Measurements from ENCODE around the gene CRTC3. TPM values are rescaled to one million over a fixed set of nuclear protein-coding genes. Genes with fewer than 3 reads are reported as not detected.

CRTC3 gene
- polyA plus RNA-seq, 2 donors, result 5.0 to 7.1 TPM

DNA sequence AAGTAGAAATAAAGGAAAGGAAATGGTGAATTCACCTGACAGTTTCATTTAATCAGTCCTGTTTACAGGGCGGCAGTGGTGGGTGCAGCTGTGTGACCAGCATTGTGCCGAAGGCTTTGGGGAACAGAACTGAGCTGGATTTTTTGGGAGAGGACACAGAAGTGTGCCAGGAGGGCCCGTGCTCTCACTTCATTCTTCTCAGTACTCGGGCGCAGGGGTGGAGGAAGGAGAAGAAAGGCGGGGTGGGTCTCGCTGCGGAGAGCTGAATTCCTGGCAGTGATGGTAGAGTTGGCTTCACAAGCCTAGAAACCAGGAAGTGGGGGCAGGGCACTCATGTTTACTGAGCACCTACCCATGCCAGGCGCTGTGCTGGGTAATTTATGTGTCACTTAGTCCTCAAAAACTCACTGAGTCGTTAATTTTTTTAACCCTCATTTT is 64.6 kb downstream of the CRTC3 start:
- Histone ChIP-seq H3K4me3 (ENCODE audit: low read depth in 1 of 2, low read length in 2 of 2) (peak overlapping the region in 1 of 2 donors; percentile 10), H3K4me1 (ENCODE audit: control insufficient read depth in 2 of 2, insufficient read depth in 2 of 2, low read length in 1 of 2) (peaks cover 6 to 11% of the 10 kb centered on the region in 2 donors), H3K9me3 (ENCODE audit: control insufficient read depth in 2 of 2, insufficient read depth in 1 of 2, low read depth in 1 of 2, low read length in 1 of 2) (no peaks in the 10 kb centered on the region), H3K27me3 (ENCODE audit: control insufficient read depth in 1 of 2, insufficient read depth in 2 of 2, low read length in 2 of 2) (no peaks in the 10 kb centered on the region), H3K27ac (ENCODE audit: low read depth in 2 of 2, low read length in 1 of 2) (peak overlapping the region; percentile 88 to 95), H3K36me3 (ENCODE audit: control insufficient read depth in 2 of 2, insufficient read depth in 2 of 2, low read length in 1 of 2) (no peaks in the 10 kb centered on the region)
- WGBS, 2 donors, result 15 to 30% methylated on average over 10 of the region's 10 CpGs

GRCh38 chr15:90595763-90596155 is 66.0 kb downstream of the CRTC3 start:
- Histone ChIP-seq H3K27me3 (ENCODE audit: control insufficient read depth in 1 of 2, insufficient read depth in 2 of 2, low read length in 2 of 2) (no peaks in the 10 kb centered on the region), H3K4me3 (ENCODE audit: low read depth in 1 of 2, low read length in 2 of 2) (no peak overlapping the region), H3K9me3 (ENCODE audit: control insufficient read depth in 2 of 2, insufficient read depth in 1 of 2, low read depth in 1 of 2, low read length in 1 of 2) (no peaks in the 10 kb centered on the region), H3K4me1 (ENCODE audit: control insufficient read depth in 2 of 2, insufficient read depth in 2 of 2, low read length in 1 of 2) (peaks cover 6 to 11% of the 10 kb centered on the region in 2 donors), H3K27ac (ENCODE audit: low read depth in 2 of 2, low read length in 1 of 2) (peak overlapping the region in 1 of 2 donors; percentile 40), H3K36me3 (ENCODE audit: control insufficient read depth in 2 of 2, insufficient read depth in 2 of 2, low read length in 1 of 2) (no peaks in the 10 kb centered on the region)
- 82 to 83% methylated on average over 7 of the region's 7 CpGs for WGBS, 2 donors

- no peaks in the 10 kb centered on the region for H3K9me3 ChIP-seq (ENCODE audit: control insufficient read depth in 2 of 2, insufficient read depth in 1 of 2, low read depth in 1 of 2, low read length in 1 of 2)
- H3K27ac ChIP-seq (ENCODE audit: low read depth in 2 of 2, low read length in 1 of 2), result peak overlapping the region; percentile 30 to 54
- no peaks in the 10 kb centered on the region for H3K36me3 ChIP-seq (ENCODE audit: control insufficient read depth in 2 of 2, insufficient read depth in 2 of 2, low read length in 1 of 2)
- peaks cover 6 to 11% of the 10 kb centered on the region in 2 donors for H3K4me1 ChIP-seq (ENCODE audit: control insufficient read depth in 2 of 2, insufficient read depth in 2 of 2, low read length in 1 of 2)
- H3K27me3 ChIP-seq (ENCODE audit: control insufficient read depth in 1 of 2, insufficient read depth in 2 of 2, low read length in 2 of 2), result no peaks in the 10 kb centered on the region
- WGBS, 2 donors, result 60 to 72% methylated on average over 6 of the region's 6 CpGs
- no peak overlapping the region for H3K4me3 ChIP-seq (ENCODE audit: low read depth in 1 of 2, low read length in 2 of 2)
Observed at GRCh38 chr15:90596943-90597342, 67.2 kb downstream of the CRTC3 start.

DNA sequence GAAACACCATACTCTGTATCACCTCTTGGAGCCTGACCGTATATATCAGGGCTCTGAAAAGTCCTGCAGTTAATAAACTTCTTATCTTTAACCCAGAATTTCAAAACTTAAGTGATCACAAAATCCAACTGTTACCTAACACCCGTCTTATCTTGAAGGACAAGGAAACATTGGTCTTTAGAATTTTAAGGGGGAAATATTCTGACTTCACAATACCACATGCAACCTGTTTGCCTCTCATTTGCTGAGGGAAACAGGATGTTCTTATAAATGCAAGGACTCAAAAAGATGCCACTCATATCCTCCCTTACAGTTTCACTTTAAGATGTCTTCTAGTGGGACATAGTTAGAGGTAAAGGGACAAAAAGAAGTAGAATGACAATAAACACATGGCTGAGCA is 67.9 kb downstream of the CRTC3 start:
- no peaks in the 10 kb centered on the region for H3K36me3 ChIP-seq (ENCODE audit: control insufficient read depth in 2 of 2, insufficient read depth in 2 of 2, low read length in 1 of 2)
- H3K4me1 ChIP-seq (ENCODE audit: control insufficient read depth in 2 of 2, insufficient read depth in 2 of 2, low read length in 1 of 2), result peaks cover 6 to 11% of the 10 kb centered on the region in 2 donors
- H3K4me3 ChIP-seq (ENCODE audit: low read depth in 1 of 2, low read length in 2 of 2), result no peak overlapping the region
- 65 to 78% methylated on average over 2 of the region's 2 CpGs for WGBS, 2 donors
- H3K27me3 ChIP-seq (ENCODE audit: control insufficient read depth in 1 of 2, insufficient read depth in 2 of 2, low read length in 2 of 2), result no peaks in the 10 kb centered on the region
- peak overlapping the region in 1 of 2 donors; percentile 76 for H3K27ac ChIP-seq (ENCODE audit: low read depth in 2 of 2, low read length in 1 of 2)
- no peaks in the 10 kb centered on the region for H3K9me3 ChIP-seq (ENCODE audit: control insufficient read depth in 2 of 2, insufficient read depth in 1 of 2, low read depth in 1 of 2, low read length in 1 of 2)

DNA sequence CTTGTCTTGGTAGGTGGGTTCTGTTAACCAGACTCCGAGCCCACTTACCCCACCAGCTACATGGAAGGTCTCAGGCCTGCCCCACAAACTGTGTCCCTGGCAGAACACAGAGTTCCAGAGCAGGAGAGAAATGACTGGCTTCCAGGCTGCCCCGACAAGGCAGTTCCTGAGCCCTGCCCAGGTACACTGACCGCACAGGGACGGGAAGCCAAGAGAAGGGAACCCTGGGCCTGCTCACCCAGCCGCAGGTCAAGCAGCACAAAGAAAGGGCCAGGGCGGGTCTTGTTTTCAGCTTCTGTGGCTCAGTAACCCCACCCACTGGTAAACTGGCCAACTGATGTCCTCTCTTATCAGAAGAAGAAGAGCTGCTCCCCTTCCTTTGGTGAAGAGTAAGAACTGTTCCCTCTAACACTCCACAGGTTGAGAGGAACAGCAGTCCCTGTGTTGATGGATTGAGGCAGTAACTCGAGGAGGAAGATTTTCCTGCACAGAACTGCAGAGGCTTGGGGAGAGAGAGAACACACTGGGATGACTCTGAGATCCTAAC is 68.4 kb downstream of the CRTC3 start:
- Histone ChIP-seq H3K27ac (ENCODE audit: low read depth in 2 of 2, low read length in 1 of 2) (peak overlapping the region; percentile 76 to 84), H3K4me3 (ENCODE audit: low read depth in 1 of 2, low read length in 2 of 2) (no peak overlapping the region), H3K9me3 (ENCODE audit: control insufficient read depth in 2 of 2, insufficient read depth in 1 of 2, low read depth in 1 of 2, low read length in 1 of 2) (no peaks in the 10 kb centered on the region), H3K4me1 (ENCODE audit: control insufficient read depth in 2 of 2, insufficient read depth in 2 of 2, low read length in 1 of 2) (peaks cover 6 to 9% of the 10 kb centered on the region in 2 donors), H3K36me3 (ENCODE audit: control insufficient read depth in 2 of 2, insufficient read depth in 2 of 2, low read length in 1 of 2) (no peaks in the 10 kb centered on the region), H3K27me3 (ENCODE audit: control insufficient read depth in 1 of 2, insufficient read depth in 2 of 2, low read length in 2 of 2) (no peaks in the 10 kb centered on the region)
- 65 to 75% methylated on average over 6 to 7 of the region's 7 CpGs for WGBS, 2 donors

GRCh38 chr15:90598679-90599078 is 69.0 kb downstream of the CRTC3 start:
- peaks cover 6 to 9% of the 10 kb centered on the region in 2 donors for H3K4me1 ChIP-seq (ENCODE audit: control insufficient read depth in 2 of 2, insufficient read depth in 2 of 2, low read length in 1 of 2)
- H3K27ac ChIP-seq (ENCODE audit: low read depth in 2 of 2, low read length in 1 of 2), result peak overlapping the region; percentile 76 to 84
- no peaks in the 10 kb centered on the region for H3K27me3 ChIP-seq (ENCODE audit: control insufficient read depth in 1 of 2, insufficient read depth in 2 of 2, low read length in 2 of 2)
- no peaks in the 10 kb centered on the region for H3K36me3 ChIP-seq (ENCODE audit: control insufficient read depth in 2 of 2, insufficient read depth in 2 of 2, low read length in 1 of 2)
- no peaks in the 10 kb centered on the region for H3K9me3 ChIP-seq (ENCODE audit: control insufficient read depth in 2 of 2, insufficient read depth in 1 of 2, low read depth in 1 of 2, low read length in 1 of 2)
- H3K4me3 ChIP-seq (ENCODE audit: low read depth in 1 of 2, low read length in 2 of 2), result no peak overlapping the region
- WGBS, 2 donors, result 92 to 94% methylated on average over 10 of the region's 10 CpGs

DNA sequence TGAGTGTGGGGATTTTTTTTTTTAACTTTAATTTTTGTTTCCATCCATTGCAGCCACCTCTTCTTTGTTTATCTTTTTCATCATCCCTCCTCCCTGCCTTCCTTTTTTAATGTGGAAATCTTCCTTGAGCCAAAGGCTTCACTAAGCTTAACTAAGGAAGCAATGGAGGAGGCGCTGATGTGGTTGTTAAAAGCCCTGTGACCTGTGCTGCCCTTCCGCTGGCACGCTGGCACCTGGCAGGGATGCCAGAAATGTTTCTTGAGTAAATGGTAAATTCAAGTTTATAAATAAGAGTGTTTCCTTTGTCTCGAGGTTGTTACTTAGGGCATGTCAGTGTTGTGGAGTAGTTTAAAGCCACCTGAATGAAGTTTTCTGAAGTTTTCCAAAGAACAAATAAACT is 69.4 kb downstream of the CRTC3 start:
- Histone ChIP-seq H3K4me1 (ENCODE audit: control insufficient read depth in 2 of 2, insufficient read depth in 2 of 2, low read length in 1 of 2) (peaks cover 6 to 9% of the 10 kb centered on the region in 2 donors), H3K36me3 (ENCODE audit: control insufficient read depth in 2 of 2, insufficient read depth in 2 of 2, low read length in 1 of 2) (no peaks in the 10 kb centered on the region), H3K4me3 (ENCODE audit: low read depth in 1 of 2, low read length in 2 of 2) (no peak overlapping the region), H3K27ac (ENCODE audit: low read depth in 2 of 2, low read length in 1 of 2) (peak overlapping the region in 1 of 2 donors; percentile 84), H3K9me3 (ENCODE audit: control insufficient read depth in 2 of 2, insufficient read depth in 1 of 2, low read depth in 1 of 2, low read length in 1 of 2) (no peaks in the 10 kb centered on the region), H3K27me3 (ENCODE audit: control insufficient read depth in 1 of 2, insufficient read depth in 2 of 2, low read length in 2 of 2) (no peaks in the 10 kb centered on the region)
- 81 to 83% methylated on average over 4 of the region's 4 CpGs for WGBS, 2 donors

- H3K9me3 ChIP-seq (ENCODE audit: control insufficient read depth in 2 of 2, insufficient read depth in 1 of 2, low read depth in 1 of 2, low read length in 1 of 2), result no peaks in the 10 kb centered on the region
- H3K4me1 ChIP-seq (ENCODE audit: control insufficient read depth in 2 of 2, insufficient read depth in 2 of 2, low read length in 1 of 2), result peaks cover 6 to 8% of the 10 kb centered on the region in 2 donors
- H3K36me3 ChIP-seq (ENCODE audit: control insufficient read depth in 2 of 2, insufficient read depth in 2 of 2, low read length in 1 of 2), result no peaks in the 10 kb centered on the region
- H3K27ac ChIP-seq (ENCODE audit: low read depth in 2 of 2, low read length in 1 of 2), result no peak overlapping the region
- no peaks in the 10 kb centered on the region for H3K27me3 ChIP-seq (ENCODE audit: control insufficient read depth in 1 of 2, insufficient read depth in 2 of 2, low read length in 2 of 2)
- 76 to 84% methylated on average over 6 of the region's 6 CpGs for WGBS, 2 donors
- no peak overlapping the region for H3K4me3 ChIP-seq (ENCODE audit: low read depth in 1 of 2, low read length in 2 of 2)
Observed at GRCh38 chr15:90599644-90600043, 69.9 kb downstream of the CRTC3 start.

- H3K9me3 ChIP-seq (ENCODE audit: control insufficient read depth in 2 of 2, insufficient read depth in 1 of 2, low read depth in 1 of 2, low read length in 1 of 2), result no peaks in the 10 kb centered on the region
- no peak overlapping the region for H3K27ac ChIP-seq (ENCODE audit: low read depth in 2 of 2, low read length in 1 of 2)
- peaks cover 3 to 6% of the 10 kb centered on the region in 2 donors for H3K4me1 ChIP-seq (ENCODE audit: control insufficient read depth in 2 of 2, insufficient read depth in 2 of 2, low read length in 1 of 2)
- H3K4me3 ChIP-seq (ENCODE audit: low read depth in 1 of 2, low read length in 2 of 2), result no peak overlapping the region
- no peaks in the 10 kb centered on the region for H3K27me3 ChIP-seq (ENCODE audit: control insufficient read depth in 1 of 2, insufficient read depth in 2 of 2, low read length in 2 of 2)
- 96% methylated on average over 7 of the region's 7 CpGs for WGBS, 2 donors
- H3K36me3 ChIP-seq (ENCODE audit: control insufficient read depth in 2 of 2, insufficient read depth in 2 of 2, low read length in 1 of 2), result peaks cover 0 to 2% of the 10 kb centered on the region in 2 donors
Observed at GRCh38 chr15:90600954-90601353, 71.2 kb downstream of the CRTC3 start.

GRCh38 chr15:90603893-90604292 is 74.2 kb downstream of the CRTC3 start:
- Histone ChIP-seq H3K9me3 (ENCODE audit: control insufficient read depth in 2 of 2, insufficient read depth in 1 of 2, low read depth in 1 of 2, low read length in 1 of 2) (no peaks in the 10 kb centered on the region), H3K4me1 (ENCODE audit: control insufficient read depth in 2 of 2, insufficient read depth in 2 of 2, low read length in 1 of 2) (peaks cover 0 to 3% of the 10 kb centered on the region in 2 donors), H3K27me3 (ENCODE audit: control insufficient read depth in 1 of 2, insufficient read depth in 2 of 2, low read length in 2 of 2) (no peaks in the 10 kb centered on the region), H3K4me3 (ENCODE audit: low read depth in 1 of 2, low read length in 2 of 2) (no peak overlapping the region), H3K36me3 (ENCODE audit: control insufficient read depth in 2 of 2, insufficient read depth in 2 of 2, low read length in 1 of 2) (peaks cover 0 to 10% of the 10 kb centered on the region in 2 donors), H3K27ac (ENCODE audit: low read depth in 2 of 2, low read length in 1 of 2) (no peak overlapping the region)
- WGBS, 2 donors, result 92% methylated on average over 4 of the region's 4 CpGs

All from esophagus (tissue), 2 donors.